Smooth muscle cell (in vitro differentiated cells): ENCODE data around the gene ARHGEF7. TPM values are rescaled to one million over a fixed set of nuclear protein-coding genes. Genes with fewer than 3 reads are reported as not detected.

Experiments
- DNase-seq: peaks from one replicate; lab custom pipeline; 2025; ENCODE audit not compliant: unreplicated experiment; lab: John Stamatoyannopoulos, UW
- H2AFZ ChIP-seq: fragments of 200-600 bp; sonication (generic); 2 replicates; pipeline ENCODE4 v1.6.0; 2016; ENCODE audit warnings: antibody characterized with exemption, low read depth, mild to moderate bottlenecking
- H3F3A ChIP-seq: fragments of 200-600 bp; sonication (generic); 2 replicates; pipeline ENCODE4 v1.6.0; 2017; ENCODE audit warnings: antibody characterized with exemption, low read depth
- H3K27ac ChIP-seq: fragments of 200-600 bp; sonication (generic); 2 replicates; pipeline ENCODE4 v1.5.1; 2016; ENCODE audit warnings: low read depth, mild to moderate bottlenecking
- H3K27me3 ChIP-seq: fragments of 200-600 bp; sonication (generic); 2 replicates; pipeline ENCODE4 v1.6.1; 2016; ENCODE audit warnings: low read depth, mild to moderate bottlenecking
- H3K36me3 ChIP-seq: fragments of 200-600 bp; sonication (generic); 2 replicates; pipeline ENCODE4 v1.5.1; 2016; ENCODE audit warnings: low read depth
- H3K4me1 ChIP-seq: fragments of 200-600 bp; sonication (generic); 2 replicates; pipeline ENCODE4 v1.5.1; 2016; ENCODE audit warnings: low read depth
- H3K4me2 ChIP-seq: fragments of 200-600 bp; sonication (generic); 2 replicates; pipeline ENCODE4 v1.6.0; 2016; ENCODE audit warnings: mild to moderate bottlenecking
- H3K4me3 ChIP-seq: fragments of 200-600 bp; sonication (generic); 2 replicates; pipeline ENCODE4 v1.5.1; 2016; ENCODE audit warnings: mild to moderate bottlenecking
- H3K79me2 ChIP-seq: fragments of 200-600 bp; sonication (generic); 2 replicates; pipeline ENCODE4 v1.6.0; 2016; ENCODE audit warnings: low read depth, mild to moderate bottlenecking
- H3K9ac ChIP-seq: fragments of 200-600 bp; sonication (generic); 2 replicates; pipeline ENCODE4 v1.6.0; 2016; ENCODE audit warnings: low read depth
- H3K9me3 ChIP-seq: fragments of 200-600 bp; sonication (generic); replicated peaks from 2 replicates; pipeline ENCODE4 v1.5.1; 2016; ENCODE audit warnings: low read depth
- H4K20me1 ChIP-seq: fragments of 200-600 bp; sonication (generic); 2 replicates; pipeline ENCODE4 v1.6.0; 2016; ENCODE audit warnings: low read depth
- CTCF ChIP-seq: fragments of 200-600 bp; sonication (generic); IDR thresholded peaks from 2 replicates; pipeline ENCODE4 v1.5.1; 2017; ENCODE audit warnings: borderline replicate concordance, mild to moderate bottlenecking, antibody characterized with exemption; ENCODE audit not compliant: insufficient read depth, poor library complexity, severe bottlenecking
- WGBS: methylation state at CpG from one replicate; pipeline ENCODE4 v1.1.7; 2016; ENCODE audit warnings: low lambda C conversion rate; 5-methylcytosine and 5-hydroxymethylcytosine counted together
- polyA plus RNA-seq: library from polyadenylated mRNA; unstranded; fragments of >200 nt; fragmentation: Nextera tagmentation; extraction: Ambion mirVana; gene quantifications from 2 replicates; pipeline ENCODE4 v1.2.1, GENCODE V29; 2016
- total RNA-seq: library from RNA; depleted of rRNA; stranded (reverse); fragments of >200 nt; gene quantifications from 2 replicates; pipeline ENCODE4 v1.2.3, GENCODE V29; 2014

The ARHGEF7 gene
- total and polyA plus RNA-seq, 2 experiments from 2014 or later, result 13.8 to 32.4 TPM

- 91% methylated on average over 9 of the region's 9 CpGs for WGBS
- Histone ChIP-seq H3K4me2 (no peak overlapping the region), H3F3A (no peaks in the 10 kb centered on the region), H3K36me3 (no peaks in the 10 kb centered on the region), H3K4me3 (no peak overlapping the region), H3K4me1 (no peaks in the 10 kb centered on the region), H3K9me3 (no peaks in the 10 kb centered on the region), H3K79me2 (no peaks in the 10 kb centered on the region), H3K9ac (no peak overlapping the region), H2AFZ (no peak overlapping the region), H3K27ac (no peak overlapping the region), H3K27me3 (no peaks in the 10 kb centered on the region), H4K20me1 (peaks cover 6% of the 10 kb centered on the region)
- no peak for DNase-seq
- TF ChIP-seq CTCF, result no peak
Observed at GRCh38 chr13:111295886-111296285, 180.8 kb downstream of the ARHGEF7 start.

GRCh38 chr13:111296417-111296816, 181.3 kb downstream of the ARHGEF7 start:
- DNase-seq, result no peak
- Histone ChIP-seq H3K9ac (no peak overlapping the region), H3K36me3 (peaks cover 3% of the 10 kb centered on the region), H3K27ac (no peak overlapping the region), H2AFZ (no peak overlapping the region), H3F3A (no peaks in the 10 kb centered on the region), H3K9me3 (no peaks in the 10 kb centered on the region), H3K4me3 (no peak overlapping the region), H3K4me1 (no peaks in the 10 kb centered on the region), H3K79me2 (no peaks in the 10 kb centered on the region), H3K27me3 (no peaks in the 10 kb centered on the region), H4K20me1 (peaks cover 6% of the 10 kb centered on the region), H3K4me2 (no peak overlapping the region)
- TF ChIP-seq CTCF, result no peak
- WGBS, result 90% methylated on average over 6 of the region's 6 CpGs

- 87% methylated on average over 13 of the region's 13 CpGs for WGBS
- Histone ChIP-seq H3K4me2 (no peak overlapping the region), H3K9me3 (no peaks in the 10 kb centered on the region), H3K4me1 (no peaks in the 10 kb centered on the region), H3K36me3 (peaks cover 12% of the 10 kb centered on the region), H3K27ac (no peak overlapping the region), H3K27me3 (no peaks in the 10 kb centered on the region), H3K79me2 (no peaks in the 10 kb centered on the region), H3K9ac (no peak overlapping the region), H4K20me1 (peaks cover 6% of the 10 kb centered on the region), H3F3A (no peaks in the 10 kb centered on the region), H2AFZ (no peak overlapping the region), H3K4me3 (no peak overlapping the region)
- DNase-seq, result no peak
- no peak for TF ChIP-seq CTCF
Observed at GRCh38 chr13:111298214-111298975, 183.3 kb downstream of the ARHGEF7 start.
